ENCODE measurements around the gene EPB41L4A. TPM values are rescaled to one million over a fixed set of nuclear protein-coding genes. Genes with fewer than 3 reads are reported as not detected.

Gene EPB41L4A
- total and polyA plus RNA-seq, 2 donors (not counting 1 experiment from before 2014, with no cell fraction given): 0.23 to 0.50 TPM

DNA sequence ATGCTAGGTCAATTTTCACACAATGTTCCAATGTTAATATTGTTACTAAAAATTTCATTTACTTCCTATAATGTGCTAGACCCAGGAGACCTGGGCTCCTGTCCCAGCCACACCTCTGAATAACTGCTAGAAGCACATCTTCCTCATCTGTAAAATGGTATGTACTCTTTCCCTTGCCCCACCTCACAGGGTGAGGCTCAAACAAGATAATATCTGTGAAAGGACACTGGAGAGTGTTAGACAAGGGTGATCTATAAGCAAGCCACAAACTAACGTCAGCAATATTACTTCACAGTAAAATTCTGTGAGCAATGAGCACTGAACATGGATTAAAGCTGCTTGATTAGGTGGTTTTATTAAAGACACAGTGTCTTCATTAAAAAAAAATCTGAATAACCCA is 186.4 kb downstream of the EPB41L4A start:
- Histone ChIP-seq H4K20me1 (ENCODE audit: control insufficient read depth, extremely low read depth, insufficient read depth, low read length) (no peaks in the 10 kb centered on the region), H3K27me3 (ENCODE audit: control insufficient read depth, insufficient read depth, low read length) (no peaks in the 10 kb centered on the region), H3K4me2 (ENCODE audit: extremely low read depth, insufficient read depth, low read length) (no peak overlapping the region), H3K4me1 (ENCODE audit: control insufficient read depth, extremely low read depth, insufficient read depth, low read length) (no peaks in the 10 kb centered on the region), H3K9ac (ENCODE audit: insufficient read depth, low read length) (no peak overlapping the region), H3K4me3 (replicated peaks in 1 of 4; ENCODE audit: control extremely low read depth in 1 of 4, insufficient read depth in 1 of 4, low read depth in 3 of 4, low read length in 4 of 4) (no peak overlapping the region), H3K79me2 (ENCODE audit: control insufficient read depth, insufficient read depth, low read length) (no peaks in the 10 kb centered on the region), H3K36me3 (ENCODE audit: control insufficient read depth, insufficient read depth, low read length) (no peaks in the 10 kb centered on the region), H3K27ac (ENCODE audit: insufficient read depth, low read length) (no peak overlapping the region), H3K9me3 (ENCODE audit: control insufficient read depth, insufficient read depth, low read depth, low read length) (no peaks in the 10 kb centered on the region), H2AFZ (ENCODE audit: low read length) (no peak overlapping the region)
- DNase-seq (ENCODE audit: low read depth in 2 of 2): no peak
- no peak for TF ChIP-seq CTCF (conservative IDR thresholded peaks at IDR 0.05 in 1 of 2, IDR thresholded peaks at IDR 0.05 in 1 of 2; ENCODE audit: low read depth in 1 of 2, low read length in 2 of 2)
- no peak for TF ChIP-seq EZH2 (IDR thresholded peaks at IDR 0.05; ENCODE audit: low read length, missing control alignments)

GRCh38 chr5:112230606-112231005 is 188.5 kb downstream of the EPB41L4A start:
- no peak for DNase-seq (ENCODE audit: low read depth in 2 of 2)
- Histone ChIP-seq H4K20me1 (ENCODE audit: control insufficient read depth, extremely low read depth, insufficient read depth, low read length) (no peaks in the 10 kb centered on the region), H3K9me3 (ENCODE audit: control insufficient read depth, insufficient read depth, low read depth, low read length) (no peaks in the 10 kb centered on the region), H3K79me2 (ENCODE audit: control insufficient read depth, insufficient read depth, low read length) (no peaks in the 10 kb centered on the region), H3K9ac (ENCODE audit: insufficient read depth, low read length) (no peak overlapping the region), H3K36me3 (ENCODE audit: control insufficient read depth, insufficient read depth, low read length) (no peaks in the 10 kb centered on the region), H2AFZ (ENCODE audit: low read length) (no peak overlapping the region), H3K27me3 (ENCODE audit: control insufficient read depth, insufficient read depth, low read length) (no peaks in the 10 kb centered on the region), H3K4me2 (ENCODE audit: extremely low read depth, insufficient read depth, low read length) (no peak overlapping the region), H3K4me1 (ENCODE audit: control insufficient read depth, extremely low read depth, insufficient read depth, low read length) (no peaks in the 10 kb centered on the region), H3K27ac (ENCODE audit: insufficient read depth, low read length) (no peak overlapping the region), H3K4me3 (replicated peaks in 1 of 4; ENCODE audit: control extremely low read depth in 1 of 4, insufficient read depth in 1 of 4, low read depth in 3 of 4, low read length in 4 of 4) (no peak overlapping the region)
- no peak for TF ChIP-seq EZH2 (IDR thresholded peaks at IDR 0.05; ENCODE audit: low read length, missing control alignments)

- Histone ChIP-seq H4K20me1 (ENCODE audit: control insufficient read depth, extremely low read depth, insufficient read depth, low read length) (no peaks in the 10 kb centered on the region), H3K36me3 (ENCODE audit: control insufficient read depth, insufficient read depth, low read length) (no peaks in the 10 kb centered on the region), H3K4me3 (replicated peaks in 1 of 4; ENCODE audit: control extremely low read depth in 1 of 4, insufficient read depth in 1 of 4, low read depth in 3 of 4, low read length in 4 of 4) (no peak overlapping the region), H3K79me2 (ENCODE audit: control insufficient read depth, insufficient read depth, low read length) (no peaks in the 10 kb centered on the region), H3K27me3 (ENCODE audit: control insufficient read depth, insufficient read depth, low read length) (no peaks in the 10 kb centered on the region), H3K4me2 (ENCODE audit: extremely low read depth, insufficient read depth, low read length) (no peak overlapping the region), H3K27ac (ENCODE audit: insufficient read depth, low read length) (no peak overlapping the region), H3K9me3 (ENCODE audit: control insufficient read depth, insufficient read depth, low read depth, low read length) (no peaks in the 10 kb centered on the region), H3K4me1 (ENCODE audit: control insufficient read depth, extremely low read depth, insufficient read depth, low read length) (no peaks in the 10 kb centered on the region), H2AFZ (ENCODE audit: low read length) (peak overlapping the region; percentile 26), H3K9ac (ENCODE audit: insufficient read depth, low read length) (no peak overlapping the region)
- TF ChIP-seq EZH2 (IDR thresholded peaks at IDR 0.05; ENCODE audit: low read length, missing control alignments) (no peak), CTCF (conservative IDR thresholded peaks at IDR 0.05 in 1 of 2, IDR thresholded peaks at IDR 0.05 in 1 of 2; ENCODE audit: low read depth in 1 of 2, low read length in 2 of 2) (no peak)
- peak; percentile 25 to 78 for DNase-seq (ENCODE audit: low read depth in 2 of 2)
These were observed 190.4 kb downstream of the EPB41L4A start for GRCh38 chr5:112228667-112229066.

All from fibroblast of lung (primary cell).